ENCODE measurements around the gene ENPP5. TPM values are rescaled to one million over a fixed set of nuclear protein-coding genes. Genes with fewer than 3 reads are reported as not detected.

The ENPP5 gene
- total and polyA plus RNA-seq, 2 donors (not counting 1 experiment from before 2014, with no cell fraction given): 1.4 to 2.5 TPM

DNA sequence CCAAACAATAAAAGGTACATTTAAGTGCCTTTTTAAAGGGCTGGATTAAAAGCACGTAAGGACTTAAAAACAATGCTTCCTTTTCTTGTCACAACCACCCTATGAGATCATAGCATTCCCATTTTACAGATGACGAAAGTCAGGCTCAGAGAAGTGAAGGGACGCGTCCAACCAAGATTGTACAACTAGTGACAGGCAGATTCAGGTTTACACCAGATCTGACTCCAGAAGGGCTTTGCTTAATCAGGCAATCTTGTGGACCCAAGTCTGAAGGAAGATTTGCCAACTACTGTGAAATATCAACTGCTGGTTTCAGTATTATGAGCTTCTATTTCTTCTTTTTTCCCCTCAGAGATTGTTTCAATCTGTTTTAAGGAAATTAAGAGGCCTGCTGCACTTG, 40.1 kb downstream of the ENPP5 start:
- Histone ChIP-seq H3K9me3 (ENCODE audit: control insufficient read depth, insufficient read depth, low read depth, low read length) (no peaks in the 10 kb centered on the region), H3K27me3 (ENCODE audit: control insufficient read depth, insufficient read depth, low read length) (peaks cover 7% of the 10 kb centered on the region), H3K27ac (ENCODE audit: insufficient read depth, low read length) (no peak overlapping the region), H3K79me2 (ENCODE audit: control insufficient read depth, insufficient read depth, low read length) (no peaks in the 10 kb centered on the region), H3K36me3 (ENCODE audit: control insufficient read depth, insufficient read depth, low read length) (no peaks in the 10 kb centered on the region), H2AFZ (ENCODE audit: low read length) (no peak overlapping the region), H3K4me1 (ENCODE audit: control insufficient read depth, extremely low read depth, insufficient read depth, low read length) (peaks cover 2% of the 10 kb centered on the region), H3K4me2 (ENCODE audit: extremely low read depth, insufficient read depth, low read length) (no peak overlapping the region), H3K4me3 (replicated peaks in 1 of 4; ENCODE audit: control extremely low read depth in 1 of 4, insufficient read depth in 1 of 4, low read depth in 3 of 4, low read length in 4 of 4) (no peak overlapping the region), H4K20me1 (ENCODE audit: control insufficient read depth, extremely low read depth, insufficient read depth, low read length) (no peaks in the 10 kb centered on the region), H3K9ac (ENCODE audit: insufficient read depth, low read length) (no peak overlapping the region)
- no peak for DNase-seq (ENCODE audit: low read depth in 2 of 2)
- TF ChIP-seq CTCF (conservative IDR thresholded peaks at IDR 0.05 in 1 of 2, IDR thresholded peaks at IDR 0.05 in 1 of 2; ENCODE audit: low read depth in 1 of 2, low read length in 2 of 2): no peak
- no peak for TF ChIP-seq EZH2 (IDR thresholded peaks at IDR 0.05; ENCODE audit: low read length, missing control alignments)

DNA sequence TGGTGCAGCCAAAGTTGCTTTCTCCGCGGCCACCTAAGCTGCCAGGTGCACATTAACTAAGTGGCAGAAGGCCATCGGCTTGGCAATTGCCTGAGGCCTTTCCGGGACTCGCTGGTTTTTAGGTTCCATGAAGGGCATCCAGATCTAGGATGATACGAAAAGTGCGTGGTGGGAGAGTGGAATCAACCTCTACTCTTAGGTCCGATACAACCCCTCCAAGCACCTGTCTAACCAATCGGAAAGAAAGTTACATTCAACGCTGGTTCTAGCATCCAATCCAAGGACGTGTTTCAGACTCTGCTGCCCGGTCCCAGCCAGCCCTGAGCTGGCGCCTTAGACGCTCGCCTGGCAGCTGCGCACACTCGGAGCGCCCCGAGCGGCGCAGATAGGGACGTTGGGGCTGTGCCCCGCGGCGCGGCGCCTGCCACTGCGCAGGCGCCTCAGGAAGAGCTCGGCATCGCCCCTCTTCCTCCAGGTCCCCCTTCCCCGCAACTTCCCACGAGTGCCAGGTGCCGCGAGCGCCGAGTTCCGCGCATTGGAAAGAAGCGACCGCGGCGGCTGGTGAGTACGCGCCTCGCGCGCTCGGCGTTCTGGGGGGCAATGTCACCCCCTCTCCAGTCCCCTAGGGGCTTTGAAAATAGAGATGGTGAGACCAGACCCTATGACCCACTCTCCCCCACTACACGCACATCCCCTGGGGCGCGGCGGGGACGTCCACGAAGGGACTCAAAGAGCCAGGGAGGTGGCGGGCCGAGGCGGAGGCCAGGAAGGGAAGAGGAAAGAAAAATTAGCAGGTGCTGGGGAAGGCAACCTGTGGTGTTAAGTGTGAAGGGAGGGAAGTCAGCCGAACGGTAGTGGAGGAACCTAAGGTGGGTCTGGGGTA, 40.9 kb downstream of the ENPP5 start, which contains the start of gene ENPP4:
ENPP4 (plus strand) TSS at position 361 of the 883 bp plus-strand sequence. CDS start 9,595 bp downstream, outside the sequence.
- Histone ChIP-seq H3K36me3 (ENCODE audit: control insufficient read depth, insufficient read depth, low read length) (no peaks in the 10 kb centered on the region), H3K79me2 (ENCODE audit: control insufficient read depth, insufficient read depth, low read length) (no peaks in the 10 kb centered on the region), H3K9ac (ENCODE audit: insufficient read depth, low read length) (no peak within 1 kb of the TSS), H3K4me2 (ENCODE audit: extremely low read depth, insufficient read depth, low read length) (peak within 1 kb of the TSS; percentile 93), H3K4me3 (replicated peaks in 1 of 4; ENCODE audit: control extremely low read depth in 1 of 4, insufficient read depth in 1 of 4, low read depth in 3 of 4, low read length in 4 of 4) (peak within 1 kb of the TSS; percentile 32 to 63 (median 54)), H3K27me3 (ENCODE audit: control insufficient read depth, insufficient read depth, low read length) (peaks cover 7% of the 10 kb centered on the region), H3K9me3 (ENCODE audit: control insufficient read depth, insufficient read depth, low read depth, low read length) (no peaks in the 10 kb centered on the region), H4K20me1 (ENCODE audit: control insufficient read depth, extremely low read depth, insufficient read depth, low read length) (no peaks in the 10 kb centered on the region), H2AFZ (ENCODE audit: low read length) (peak within 1 kb of the TSS; percentile 64), H3K27ac (ENCODE audit: insufficient read depth, low read length) (no peak within 1 kb of the TSS), H3K4me1 (ENCODE audit: control insufficient read depth, extremely low read depth, insufficient read depth, low read length) (peaks cover 2% of the 10 kb centered on the region)
- no peak for TF ChIP-seq EZH2 (IDR thresholded peaks at IDR 0.05; ENCODE audit: low read length, missing control alignments)
- TF ChIP-seq CTCF (conservative IDR thresholded peaks at IDR 0.05 in 1 of 2, IDR thresholded peaks at IDR 0.05 in 1 of 2; ENCODE audit: low read depth in 1 of 2, low read length in 2 of 2): no peak
- DNase-seq (ENCODE audit: low read depth in 2 of 2): peak; percentile 63 to 77

DNA sequence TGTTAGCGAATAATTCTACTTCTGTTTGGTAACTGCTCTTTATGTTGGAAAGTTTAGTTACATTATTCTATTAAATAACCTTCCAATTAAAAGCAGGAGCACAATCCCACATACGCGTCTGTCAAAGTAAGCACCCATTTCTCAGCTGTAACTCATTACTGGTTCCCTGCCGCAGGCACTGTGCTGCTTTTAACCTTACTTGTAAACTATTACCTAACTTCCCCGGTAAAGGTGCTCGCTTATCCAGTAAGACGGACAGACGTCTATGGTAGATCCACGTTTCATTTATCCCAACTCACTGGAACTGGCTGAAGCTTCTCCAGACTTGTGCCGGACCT, 41.5 kb downstream of the ENPP5 start:
- Histone ChIP-seq H3K9me3 (ENCODE audit: control insufficient read depth, insufficient read depth, low read depth, low read length) (no peaks in the 10 kb centered on the region), H3K4me3 (replicated peaks in 1 of 4; ENCODE audit: control extremely low read depth in 1 of 4, insufficient read depth in 1 of 4, low read depth in 3 of 4, low read length in 4 of 4) (peak overlapping the region; percentile 32 to 63 (median 54)), H3K4me1 (ENCODE audit: control insufficient read depth, extremely low read depth, insufficient read depth, low read length) (peaks cover 2% of the 10 kb centered on the region), H3K27ac (ENCODE audit: insufficient read depth, low read length) (no peak overlapping the region), H3K4me2 (ENCODE audit: extremely low read depth, insufficient read depth, low read length) (peak overlapping the region; percentile 68), H3K36me3 (ENCODE audit: control insufficient read depth, insufficient read depth, low read length) (no peaks in the 10 kb centered on the region), H4K20me1 (ENCODE audit: control insufficient read depth, extremely low read depth, insufficient read depth, low read length) (no peaks in the 10 kb centered on the region), H3K79me2 (ENCODE audit: control insufficient read depth, insufficient read depth, low read length) (no peaks in the 10 kb centered on the region), H2AFZ (ENCODE audit: low read length) (peak overlapping the region; percentile 23), H3K9ac (ENCODE audit: insufficient read depth, low read length) (no peak overlapping the region), H3K27me3 (ENCODE audit: control insufficient read depth, insufficient read depth, low read length) (peaks cover 7% of the 10 kb centered on the region)
- TF ChIP-seq EZH2 (IDR thresholded peaks at IDR 0.05; ENCODE audit: low read length, missing control alignments) (no peak), CTCF (conservative IDR thresholded peaks at IDR 0.05 in 1 of 2, IDR thresholded peaks at IDR 0.05 in 1 of 2; ENCODE audit: low read depth in 1 of 2, low read length in 2 of 2) (no peak)
- no peak for DNase-seq (ENCODE audit: low read depth in 2 of 2)

Data from fibroblast of lung (primary cell).